Neural progenitor cell (in vitro differentiated cells): ENCODE measurements around the gene RNF217.

Experiments used
- CTCF ChIP-seq: fragments of 200-600 bp; sonication (generic); IDR thresholded peaks from 2 replicates; pipeline ENCODE4 v1.5.1; 2017; ENCODE audit warnings: antibody characterized with exemption, mild to moderate bottlenecking
- EZH2 ChIP-seq: fragments of 200-600 bp; sonication (generic); IDR thresholded peaks from 2 replicates; pipeline ENCODE4 v1.6.1; 2017; ENCODE audit warnings: antibody characterized with exemption, mild to moderate bottlenecking, moderate library complexity
- EZH2phosphoT487 ChIP-seq: fragments of 200-600 bp; sonication (generic); IDR thresholded peaks from 2 replicates; pipeline ENCODE4 v1.6.1; 2017; ENCODE audit warnings: antibody characterized with exemption

- no peak for TF ChIP-seq CTCF
- no peak for TF ChIP-seq EZH2
- TF ChIP-seq EZH2phosphoT487: no peak
These were observed 65.0 kb downstream of the RNF217 start for GRCh38 chr6:125027287-125027686.
